Measurements from ENCODE around the gene ASMTL. TPM values are rescaled to one million over a fixed set of nuclear protein-coding genes. Genes with fewer than 3 reads are reported as not detected.
A peak's percentile ranks its signal among the peaks of the same experiment; 100 is the strongest.
"Not testable (repeated sequence)": the region's sequence is repeated elsewhere in the genome, so short reads cannot be mapped to it uniquely, and the experiment has no call there.

Gene ASMTL
- total RNA-seq, 1 donor from 2014 or later = 45.5 TPM

DNA sequence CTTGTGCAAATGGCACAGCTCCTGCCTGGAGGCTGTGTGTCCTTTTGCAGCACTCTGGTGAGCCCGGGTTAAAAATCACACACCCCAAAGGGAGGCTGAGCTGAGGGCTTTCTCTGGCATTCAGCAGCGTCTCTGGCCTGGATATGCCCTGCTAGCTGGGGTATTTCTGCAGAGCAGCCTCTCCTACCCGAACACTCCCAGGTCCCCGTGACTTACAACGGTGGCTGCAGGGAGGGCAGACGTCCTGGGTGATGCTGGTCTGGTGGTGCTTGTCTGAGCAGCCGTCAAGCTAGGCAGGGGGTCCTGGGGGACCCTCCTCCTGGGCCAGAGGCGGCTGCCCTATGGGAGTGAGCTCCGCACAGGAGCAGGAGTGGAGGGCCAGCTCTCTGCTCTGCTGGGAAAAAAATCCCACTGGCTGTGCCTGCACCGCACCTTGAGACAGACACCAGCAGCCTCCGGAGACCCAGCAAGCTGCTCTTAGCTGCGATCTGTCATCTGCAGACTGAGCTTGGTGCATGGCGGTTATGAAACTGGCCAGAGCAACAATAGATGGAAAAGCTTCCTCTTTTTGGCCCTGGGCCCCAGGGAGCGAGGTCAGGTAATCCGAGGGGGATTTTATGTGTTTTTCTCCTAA is 41.3 kb upstream of the ASMTL start:
- H3K4me3 Mint-ChIP-seq (ENCODE audit: unreplicated experiment) = peak overlapping the region; percentile 72
- peak; percentile 72 for DNase-seq
- peaks cover 6% of the 10 kb centered on the region for H3K27me3 Mint-ChIP-seq (ENCODE audit: unreplicated experiment)
- H3K9me3 Mint-ChIP-seq (ENCODE audit: unreplicated experiment) = peaks cover 7% of the 10 kb centered on the region
- H3K27ac Mint-ChIP-seq (ENCODE audit: unreplicated experiment) = peak overlapping the region; percentile 87
- H3K4me1 Mint-ChIP-seq (ENCODE audit: low read depth, unreplicated experiment) = peaks cover 8% of the 10 kb centered on the region
- peaks cover 8% of the 10 kb centered on the region for H3K36me3 Mint-ChIP-seq (ENCODE audit: unreplicated experiment)
- TF ChIP-seq, protein P1, sequence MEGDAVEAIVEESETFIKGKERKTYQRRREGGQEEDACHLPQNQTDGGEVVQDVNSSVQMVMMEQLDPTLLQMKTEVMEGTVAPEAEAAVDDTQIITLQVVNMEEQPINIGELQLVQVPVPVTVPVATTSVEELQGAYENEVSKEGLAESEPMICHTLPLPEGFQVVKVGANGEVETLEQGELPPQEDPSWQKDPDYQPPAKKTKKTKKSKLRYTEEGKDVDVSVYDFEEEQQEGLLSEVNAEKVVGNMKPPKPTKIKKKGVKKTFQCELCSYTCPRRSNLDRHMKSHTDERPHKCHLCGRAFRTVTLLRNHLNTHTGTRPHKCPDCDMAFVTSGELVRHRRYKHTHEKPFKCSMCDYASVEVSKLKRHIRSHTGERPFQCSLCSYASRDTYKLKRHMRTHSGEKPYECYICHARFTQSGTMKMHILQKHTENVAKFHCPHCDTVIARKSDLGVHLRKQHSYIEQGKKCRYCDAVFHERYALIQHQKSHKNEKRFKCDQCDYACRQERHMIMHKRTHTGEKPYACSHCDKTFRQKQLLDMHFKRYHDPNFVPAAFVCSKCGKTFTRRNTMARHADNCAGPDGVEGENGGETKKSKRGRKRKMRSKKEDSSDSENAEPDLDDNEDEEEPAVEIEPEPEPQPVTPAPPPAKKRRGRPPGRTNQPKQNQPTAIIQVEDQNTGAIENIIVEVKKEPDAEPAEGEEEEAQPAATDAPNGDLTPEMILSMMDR (IDR thresholded peaks at IDR 0.05; ENCODE audit: partially characterized antibody, unreplicated experiment) = no peak

DNA sequence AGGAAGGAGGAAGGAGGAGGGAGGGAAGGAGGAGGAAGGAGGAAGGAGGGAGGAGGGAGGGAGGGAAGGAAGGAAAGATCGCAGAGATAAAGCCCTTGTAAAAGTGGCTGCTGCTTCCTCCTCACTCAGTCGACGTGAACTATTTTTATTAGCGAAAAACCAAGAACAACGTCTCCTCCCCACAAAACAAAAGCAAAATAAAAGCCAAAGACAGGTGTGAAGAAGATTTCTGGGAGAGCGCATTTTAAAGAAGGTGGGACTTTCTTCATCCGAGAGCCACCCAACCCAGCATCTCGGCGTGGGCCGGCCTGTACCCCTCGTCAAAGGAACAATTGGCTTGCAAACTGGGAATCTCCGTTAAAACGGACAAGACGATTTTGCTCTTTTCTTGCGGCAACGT is 40.7 kb upstream of the ASMTL start:
- Mint-ChIP-seq H3K4me3 (ENCODE audit: unreplicated experiment) (peak overlapping the region; percentile 72), H3K4me1 (ENCODE audit: low read depth, unreplicated experiment) (peaks cover 8% of the 10 kb centered on the region), H3K27me3 (ENCODE audit: unreplicated experiment) (peaks cover 6% of the 10 kb centered on the region), H3K36me3 (ENCODE audit: unreplicated experiment) (peaks cover 8% of the 10 kb centered on the region), H3K27ac (ENCODE audit: unreplicated experiment) (peak overlapping the region; percentile 87), H3K9me3 (ENCODE audit: unreplicated experiment) (peaks cover 7% of the 10 kb centered on the region)
- TF ChIP-seq, protein P1 (IDR thresholded peaks at IDR 0.05; ENCODE audit: partially characterized antibody, unreplicated experiment) = no peak
- no peak for DNase-seq

DNA sequence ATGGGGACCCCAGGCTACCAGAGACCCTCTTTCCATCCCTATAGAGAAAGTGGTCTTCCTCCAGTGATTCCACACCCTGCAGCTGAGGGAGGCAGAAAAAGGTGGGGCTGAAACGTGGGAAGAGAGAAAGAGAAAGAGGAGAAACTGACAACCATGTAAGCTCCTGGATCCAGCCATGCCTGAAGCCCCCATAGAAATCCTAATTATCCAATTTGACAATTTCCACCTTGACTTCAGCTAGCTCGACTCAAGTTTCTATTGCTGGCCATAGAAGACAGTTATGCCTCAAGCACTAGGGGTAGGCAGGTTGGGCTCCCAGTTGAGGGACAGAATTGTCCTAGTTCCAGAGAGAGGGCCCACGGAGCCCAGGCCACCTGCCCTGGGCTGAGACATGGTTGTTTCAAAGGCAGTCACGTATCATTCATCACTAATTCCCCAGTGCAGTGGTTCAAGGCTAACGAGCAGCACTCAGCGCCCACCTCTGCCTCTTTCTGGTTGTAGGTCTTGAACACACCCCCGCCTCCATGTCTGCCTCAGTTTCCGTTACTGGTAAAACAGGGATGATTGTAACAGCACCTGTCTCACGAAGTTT is 39.8 kb upstream of the ASMTL start:
- no peak for DNase-seq
- Mint-ChIP-seq H3K27ac (ENCODE audit: unreplicated experiment) (no peak overlapping the region), H3K27me3 (ENCODE audit: unreplicated experiment) (peaks cover 7% of the 10 kb centered on the region), H3K36me3 (ENCODE audit: unreplicated experiment) (peaks cover 8% of the 10 kb centered on the region), H3K9me3 (ENCODE audit: unreplicated experiment) (peaks cover 7% of the 10 kb centered on the region), H3K4me3 (ENCODE audit: unreplicated experiment) (no peak overlapping the region), H3K4me1 (ENCODE audit: low read depth, unreplicated experiment) (peaks cover 8% of the 10 kb centered on the region)
- TF ChIP-seq, protein P1 (IDR thresholded peaks at IDR 0.05; ENCODE audit: partially characterized antibody, unreplicated experiment) = no peak

DNA sequence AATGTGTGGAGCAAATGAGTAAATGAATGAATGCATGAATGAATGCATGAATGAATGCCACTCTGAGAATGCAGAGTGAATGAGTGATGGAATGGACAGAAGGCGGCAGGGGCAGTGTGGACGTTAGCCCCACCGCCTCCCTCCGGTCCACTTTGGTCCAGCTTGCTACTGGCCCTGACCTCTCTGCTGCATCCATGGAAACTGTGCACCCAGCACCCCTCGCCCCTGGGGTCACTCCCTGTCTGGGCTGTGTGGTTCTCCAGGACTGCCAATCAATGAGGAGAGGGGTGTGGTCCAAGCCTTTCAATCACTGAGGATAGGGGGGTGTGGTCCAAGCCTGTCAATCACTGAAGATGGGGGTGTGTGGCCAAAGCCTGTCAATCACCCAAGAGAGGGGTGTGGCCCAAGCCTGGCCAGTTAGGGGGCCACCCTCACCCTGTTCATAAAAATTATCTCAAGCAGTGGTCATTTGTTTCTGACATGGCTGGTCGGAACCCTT is 39.2 kb upstream of the ASMTL start:
- H3K9me3 Mint-ChIP-seq (ENCODE audit: unreplicated experiment) = peaks cover 7% of the 10 kb centered on the region
- H3K4me1 Mint-ChIP-seq (ENCODE audit: low read depth, unreplicated experiment) = peaks cover 8% of the 10 kb centered on the region
- H3K4me3 Mint-ChIP-seq (ENCODE audit: unreplicated experiment) = no peak overlapping the region
- H3K27me3 Mint-ChIP-seq (ENCODE audit: unreplicated experiment) = peaks cover 7% of the 10 kb centered on the region
- TF ChIP-seq, protein P1 (IDR thresholded peaks at IDR 0.05; ENCODE audit: partially characterized antibody, unreplicated experiment) = no peak
- peaks cover 8% of the 10 kb centered on the region for H3K36me3 Mint-ChIP-seq (ENCODE audit: unreplicated experiment)
- DNase-seq = peak; percentile 47
- no peak overlapping the region for H3K27ac Mint-ChIP-seq (ENCODE audit: unreplicated experiment)

DNA sequence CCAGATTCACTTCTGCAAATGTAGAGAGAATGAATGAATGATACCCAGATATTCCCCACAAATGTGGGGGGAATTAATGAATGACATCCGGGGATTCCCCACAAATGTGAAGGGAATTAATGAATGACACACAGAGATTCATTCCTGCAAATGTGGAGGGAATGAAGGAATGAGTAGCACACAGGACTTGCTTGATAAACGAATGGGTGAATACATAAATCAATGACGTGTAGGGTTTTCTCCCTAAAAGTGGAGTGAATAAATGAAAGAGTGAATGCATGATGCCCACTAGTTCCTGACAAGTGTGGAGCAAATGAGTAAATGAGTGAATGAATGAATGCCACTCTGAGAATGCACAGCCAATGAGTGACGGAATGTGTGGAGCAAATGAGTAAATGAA is 38.5 kb upstream of the ASMTL start:
- not testable (repeated sequence) for H3K9me3 Mint-ChIP-seq (ENCODE audit: unreplicated experiment); H3K27ac Mint-ChIP-seq (ENCODE audit: unreplicated experiment); H3K27me3 Mint-ChIP-seq (ENCODE audit: unreplicated experiment); H3K36me3 Mint-ChIP-seq (ENCODE audit: unreplicated experiment); H3K4me1 Mint-ChIP-seq (ENCODE audit: low read depth, unreplicated experiment); H3K4me3 Mint-ChIP-seq (ENCODE audit: unreplicated experiment); DNase-seq

DNA sequence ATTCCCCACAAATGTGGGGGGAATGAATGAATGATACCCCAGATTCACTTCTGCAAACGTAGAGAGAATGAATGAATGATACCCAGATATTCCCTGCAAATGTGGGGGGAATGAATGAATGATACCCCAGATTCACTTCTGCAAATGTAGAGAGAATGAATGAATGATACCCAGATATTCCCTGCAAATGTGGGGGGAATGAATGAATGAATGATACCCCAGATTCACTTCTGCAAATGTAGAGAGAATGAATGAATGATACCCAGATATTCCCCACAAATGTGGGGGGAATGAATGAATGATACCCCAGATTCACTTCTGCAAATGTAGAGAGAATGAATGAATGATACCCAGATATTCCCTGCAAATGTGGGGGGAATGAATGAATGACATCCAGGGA is 38.0 kb upstream of the ASMTL start:
- H3K36me3 Mint-ChIP-seq (ENCODE audit: unreplicated experiment); DNase-seq; H3K4me3 Mint-ChIP-seq (ENCODE audit: unreplicated experiment); H3K4me1 Mint-ChIP-seq (ENCODE audit: low read depth, unreplicated experiment); H3K27me3 Mint-ChIP-seq (ENCODE audit: unreplicated experiment); H3K27ac Mint-ChIP-seq (ENCODE audit: unreplicated experiment); H3K9me3 Mint-ChIP-seq (ENCODE audit: unreplicated experiment): not testable (repeated sequence)

DNA sequence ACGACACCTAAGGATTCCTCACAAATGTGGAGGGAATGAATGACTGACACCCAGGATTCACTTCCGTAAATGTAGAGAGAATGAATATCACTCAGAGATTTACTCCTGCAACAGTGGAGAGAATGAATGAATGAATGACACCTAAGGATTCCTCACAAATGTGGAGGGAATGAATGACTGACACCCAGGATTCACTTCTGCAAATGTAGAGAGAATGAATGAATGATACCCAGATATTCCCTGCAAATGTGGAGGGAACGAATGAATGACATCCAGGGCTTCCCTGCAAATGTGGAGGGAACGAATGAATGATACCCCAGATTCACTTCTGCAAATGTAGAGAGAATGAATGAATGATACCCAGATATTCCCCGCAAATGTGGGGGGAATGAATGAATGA is 36.6 kb upstream of the ASMTL start:
- H3K27ac Mint-ChIP-seq (ENCODE audit: unreplicated experiment); H3K9me3 Mint-ChIP-seq (ENCODE audit: unreplicated experiment); DNase-seq: not testable (repeated sequence)

More for the DNA sequence above, 36.6 kb upstream of the ASMTL start:
- H3K36me3 Mint-ChIP-seq (ENCODE audit: unreplicated experiment); H3K4me3 Mint-ChIP-seq (ENCODE audit: unreplicated experiment); H3K27me3 Mint-ChIP-seq (ENCODE audit: unreplicated experiment); H3K4me1 Mint-ChIP-seq (ENCODE audit: low read depth, unreplicated experiment): not testable (repeated sequence)
